HCT116 (cell line): ENCODE data around the gene HERPUD1. TPM values are rescaled to one million over a fixed set of nuclear protein-coding genes. Genes with fewer than 3 reads are reported as not detected.

Experiments
- ATAC-seq: fragments of 200-7000 bp; cut with Tn5 transposase; 2 replicates; pipeline ENCODE4 v1.9.1; 2020; ENCODE audit warnings: mild to moderate bottlenecking, moderate library complexity
- BruUV-seq: library from RNA; stranded (reverse); fragments of 400-500 nt; replicated peaks from 2 replicates; lab custom pipeline; 2021; lab: Mats Ljungman, UMichigan
- CTCF ChIA-PET: fragments of 300-600 bp; sonication (Branson Sonifier 250); formaldehyde crosslinking; loops from one replicate; lab custom pipeline; 2021; ENCODE audit warnings: antibody characterized with exemption; lab: Charles Lee
- POLR2A ChIA-PET: fragments of 300-600, 350-600 bp; sonication (Branson Sonifier 250); formaldehyde crosslinking; loops from one replicate; lab custom pipeline; 2021; ENCODE audit warnings: antibody characterized with exemption; lab: Charles Lee
- RAD21 ChIA-PET, 2 experiments: fragments of 300-600 bp; sonication (Branson Sonifier 250); formaldehyde crosslinking; loops; one replicate each; lab custom pipeline; 2023; ENCODE audit warnings: low total read pairs in 2 of 2; ENCODE audit not compliant: uncharacterized antibody in 2 of 2, unreplicated experiment in 2 of 2, low non-redundant PET in 1 of 2; lab: Charles Lee
- DNase-seq: peaks from one replicate; pipeline ENCODE4 v3.0.0-alpha.2; 2010; ENCODE audit warnings: low read depth, low spot score
- H2AFZ ChIP-seq: fragments of 200-600 bp; shearing (Covaris generic), sonication (generic); 2 replicates; pipeline ENCODE4 v1.6.1; 2017; ENCODE audit warnings: low read depth, mixed run types, mixed read lengths, antibody characterized with exemption, low read length; ENCODE audit not compliant: poor library complexity, severe bottlenecking
- H3K27ac ChIP-seq: 2 replicates; pipeline ENCODE4 v1.5.1; 2012; ENCODE audit warnings: low read depth, low read length
- H3K27me3 ChIP-seq: fragments of 200-600 bp; sonication (generic); 2 replicates; pipeline ENCODE4 v1.6.1; 2016; ENCODE audit warnings: mixed run types, low read length, mixed read lengths; ENCODE audit not compliant: insufficient read depth
- H3K36me3 ChIP-seq, 2 experiments: fragments of 200-500 bp in 1 of 2; fragments of 200-600 bp in 1 of 2; sonication (Bioruptor generic) in 1 of 2; sonication (generic) in 1 of 2; 2 replicates each; pipeline versions ENCODE4 v1.5.1 to v1.6.1; 2014 to 2016; ENCODE audit warnings: low read length in 2 of 2, inconsistent platforms in 1 of 2, mixed read lengths in 1 of 2, mixed run types in 1 of 2; ENCODE audit not compliant: insufficient read depth in 2 of 2, control insufficient read depth in 1 of 2
- H3K4me1 ChIP-seq, 2 experiments: fragments of 200-600 bp in 1 of 2; sonication (generic) in 1 of 2; 2 replicates each; pipeline versions ENCODE4 v1.5.1 to v1.6.1; 2012 to 2017; ENCODE audit warnings: low read length in 2 of 2, inconsistent platforms in 1 of 2, mild to moderate bottlenecking in 1 of 2, mixed read lengths in 1 of 2, mixed run types in 1 of 2, moderate library complexity in 1 of 2; ENCODE audit not compliant: insufficient read depth in 2 of 2, control insufficient read depth in 1 of 2
- H3K4me2 ChIP-seq: fragments of 200-600 bp; sonication (generic); 2 replicates; pipeline ENCODE4 v1.6.1; 2017; ENCODE audit warnings: mixed run types, low read length, mixed read lengths
- H3K4me3 ChIP-seq, 2 experiments: fragments of 200-600 bp in 1 of 2; sonication (generic) in 1 of 2; replicated peaks in 1 of 2; 2 replicates each; pipeline ENCODE4 v1.5.1; 2011 to 2016; ENCODE audit warnings: low read length in 2 of 2, control low read depth in 1 of 2, low read depth in 1 of 2, mild to moderate bottlenecking in 1 of 2, mixed read lengths in 1 of 2, mixed run types in 1 of 2
- H3K79me2 ChIP-seq: fragments of 200-600 bp; sonication (generic); 2 replicates; pipeline ENCODE4 v1.6.1; 2017; ENCODE audit warnings: mild to moderate bottlenecking, mixed run types, low read length, moderate library complexity, mixed read lengths; ENCODE audit not compliant: insufficient read depth
- H3K9ac ChIP-seq: fragments of 200-600 bp; sonication (generic); 2 replicates; pipeline ENCODE4 v1.6.1; 2016; ENCODE audit warnings: low read length, mixed read lengths
- H3K9me2 ChIP-seq: fragments of 200-600 bp; sonication (generic), shearing (Covaris generic); 2 replicates; pipeline ENCODE4 v1.6.1; 2017; ENCODE audit warnings: mixed run types, mild to moderate bottlenecking, moderate library complexity; ENCODE audit not compliant: insufficient read depth
- H3K9me3 ChIP-seq, 2 experiments: fragments of 200-500 bp in 1 of 2; fragments of 200-600 bp in 1 of 2; sonication (Bioruptor generic) in 1 of 2; sonication (generic) in 1 of 2; 2 replicates each; pipeline ENCODE4 v1.6.1; 2014 to 2017; ENCODE audit warnings: low read length in 2 of 2, mixed read lengths in 2 of 2, inconsistent platforms in 1 of 2, low read depth in 1 of 2, mild to moderate bottlenecking in 1 of 2, mixed run types in 1 of 2, moderate library complexity in 1 of 2; ENCODE audit not compliant: control insufficient read depth in 1 of 2, insufficient read depth in 1 of 2
- H4K20me1 ChIP-seq: fragments of 200-600 bp; sonication (generic), shearing (Covaris generic); 2 replicates; pipeline ENCODE4 v1.6.1; 2017; ENCODE audit warnings: mixed run types, mild to moderate bottlenecking, moderate library complexity; ENCODE audit not compliant: insufficient read depth
- CBX3 ChIP-seq: IDR thresholded peaks from 2 replicates; pipeline ENCODE4 v1.6.1; 2012; ENCODE audit warnings: low read depth
- CEBPB ChIP-seq: IDR thresholded peaks from 2 replicates; pipeline ENCODE4 v1.6.1; 2012; ENCODE audit warnings: low read depth
- EGR1 ChIP-seq: IDR thresholded peaks from 2 replicates; pipeline ENCODE4 v1.6.1; 2012; ENCODE audit warnings: low read depth
- FOSL1 ChIP-seq: IDR thresholded peaks from 2 replicates; pipeline ENCODE4 v1.6.1; 2012; ENCODE audit warnings: low read depth
- JUND ChIP-seq: IDR thresholded peaks from 2 replicates; pipeline ENCODE4 v1.6.1; 2012
- POLR2A ChIP-seq: IDR thresholded peaks from 2 replicates; pipeline ENCODE4 v1.7.0; 2011; ENCODE audit warnings: borderline replicate concordance; ENCODE audit not compliant: insufficient read depth, insufficient read length; ENCODE audit errors: extremely low read depth
- POLR2AphosphoS5 ChIP-seq: IDR thresholded peaks from 2 replicates; pipeline ENCODE4 v1.6.1; 2011; ENCODE audit warnings: mild to moderate bottlenecking, low read depth, low read length, moderate library complexity
- SIN3A ChIP-seq: IDR thresholded peaks from 2 replicates; pipeline ENCODE4 v1.6.1; 2012; ENCODE audit warnings: low read depth
- SRF ChIP-seq: IDR thresholded peaks from 2 replicates; pipeline ENCODE4 v1.6.1; 2012; ENCODE audit warnings: low read depth
- TCF7L2 ChIP-seq: IDR thresholded peaks from 2 replicates; pipeline ENCODE4 v1.7.0; 2011; ENCODE audit warnings: borderline replicate concordance, inconsistent platforms; ENCODE audit not compliant: insufficient read depth, insufficient read length; ENCODE audit errors: extremely low read depth
- YY1 ChIP-seq: IDR thresholded peaks from 2 replicates; pipeline ENCODE4 v1.6.1; 2011; ENCODE audit warnings: low read length, low read depth, moderate library complexity, mild to moderate bottlenecking; ENCODE audit not compliant: insufficient replicate concordance; ENCODE audit errors: extremely low read depth
- ZFX ChIP-seq: fragments of 450-650 bp; IDR thresholded peaks from 2 replicates; pipeline ENCODE4 v1.6.1; 2017
- ZNF274 ChIP-seq: fragments of 200-500 bp; sonication (Bioruptor generic); IDR thresholded peaks from 2 replicates; pipeline ENCODE4 v1.6.1; 2014; ENCODE audit warnings: mild to moderate bottlenecking, low read depth, low read length, inconsistent platforms
- intact Hi-C: fragments of 100-400 bp; cut with micrococcal nuclease; formaldehyde crosslinking; loops from 2 replicates; pipeline ENCODE4 v1.10.0; 2022
- total RNA-seq: library from RNA; stranded (reverse); gene quantifications from one replicate; pipeline ENCODE4 v1.2.1, GENCODE V29; 2021; ENCODE audit not compliant: unreplicated experiment
- TF ChIP-seq, protein P1 (sequence below): IDR thresholded peaks from 2 replicates; pipeline ENCODE4 v1.6.1; 2012
- TF ChIP-seq, protein P2 (sequence below), 3 experiments: fragments of 200-600 bp in 1 of 3; sonication (generic) in 1 of 3; IDR thresholded peaks in 2 of 3; conservative IDR thresholded peaks in 1 of 3; 2 replicates each; pipeline ENCODE4 v1.5.1; 2012 to 2017; ENCODE audit warnings: low read depth in 2 of 3, low read length in 2 of 3, antibody characterized with exemption in 1 of 3, borderline replicate concordance in 1 of 3, control low read depth in 1 of 3, mild to moderate bottlenecking in 1 of 3, mixed read lengths in 1 of 3, mixed run types in 1 of 3, moderate library complexity in 1 of 3; ENCODE audit not compliant: insufficient read depth in 1 of 3

HERPUD1 gene
- total RNA-seq, 1 experiment from 2014 or later: 113 TPM

DNA sequence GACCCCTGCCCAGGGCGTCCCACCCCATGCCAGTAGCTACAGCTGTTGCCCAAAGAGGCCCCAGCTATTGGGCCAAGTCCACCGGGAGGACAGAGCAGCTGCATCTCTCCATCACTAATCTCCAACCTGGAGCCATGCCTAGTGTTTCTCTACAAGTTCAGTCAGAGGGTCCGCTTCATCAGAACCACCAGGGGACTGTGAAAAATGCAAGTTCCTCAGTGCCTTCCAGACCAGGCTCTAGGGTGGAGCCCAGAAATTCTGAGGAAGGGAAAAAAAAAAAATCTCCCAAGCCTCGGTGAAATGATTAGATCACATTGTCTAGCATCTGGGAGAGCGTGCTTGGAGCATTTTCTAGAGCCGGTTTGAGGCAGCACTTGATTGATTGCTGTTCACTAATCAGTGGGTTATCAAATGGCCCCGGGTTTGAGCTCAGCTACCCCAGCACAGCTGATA, 22.4 kb upstream of the HERPUD1 start:
- ATAC-seq: no peak
- POLR2A ChIA-PET: interaction anchor here (2.8 kb wide), 1 partner anchor 22 kb away, joined by 11 read pairs; the partner anchor contains the start of gene HERPUD1
- intact Hi-C loops: no loop called here

More for the DNA sequence above, 22.4 kb upstream of the HERPUD1 start:
- Histone ChIP-seq H3K27me3 (no peaks in the 10 kb centered on the region), H3K4me2 (no peak overlapping the region), H3K4me3 (no peak overlapping the region), H3K9me3 (no peaks in the 10 kb centered on the region), H3K4me1 (no peaks in the 10 kb centered on the region), H3K79me2 (no peaks in the 10 kb centered on the region), H3K9me2 (no peaks in the 10 kb centered on the region), H3K9ac (no peak overlapping the region), H3K36me3 (no peaks in the 10 kb centered on the region), H4K20me1 (no peaks in the 10 kb centered on the region), H2AFZ (no peak overlapping the region), H3K27ac (no peak overlapping the region)
- RAD21 ChIA-PET: no interaction called here
- DNase-seq: no peak
- no TSS peak for BruUV-seq
- CTCF ChIA-PET: no interaction called here
- no peak for TF ChIP-seq POLR2AphosphoS5
- no peak for TF ChIP-seq FOSL1
- TF ChIP-seq, protein P1, sequence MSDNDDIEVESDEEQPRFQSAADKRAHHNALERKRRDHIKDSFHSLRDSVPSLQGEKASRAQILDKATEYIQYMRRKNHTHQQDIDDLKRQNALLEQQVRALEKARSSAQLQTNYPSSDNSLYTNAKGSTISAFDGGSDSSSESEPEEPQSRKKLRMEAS: no peak
- TF ChIP-seq SIN3A: no peak
- TF ChIP-seq POLR2A: no peak
- TF ChIP-seq ZNF274: no peak
- TF ChIP-seq SRF: no peak
- no peak for TF ChIP-seq CEBPB
- no peak for TF ChIP-seq TCF7L2
- TF ChIP-seq ZFX: no peak
- TF ChIP-seq EGR1: no peak
- no peak for TF ChIP-seq YY1
- TF ChIP-seq, protein P2, sequence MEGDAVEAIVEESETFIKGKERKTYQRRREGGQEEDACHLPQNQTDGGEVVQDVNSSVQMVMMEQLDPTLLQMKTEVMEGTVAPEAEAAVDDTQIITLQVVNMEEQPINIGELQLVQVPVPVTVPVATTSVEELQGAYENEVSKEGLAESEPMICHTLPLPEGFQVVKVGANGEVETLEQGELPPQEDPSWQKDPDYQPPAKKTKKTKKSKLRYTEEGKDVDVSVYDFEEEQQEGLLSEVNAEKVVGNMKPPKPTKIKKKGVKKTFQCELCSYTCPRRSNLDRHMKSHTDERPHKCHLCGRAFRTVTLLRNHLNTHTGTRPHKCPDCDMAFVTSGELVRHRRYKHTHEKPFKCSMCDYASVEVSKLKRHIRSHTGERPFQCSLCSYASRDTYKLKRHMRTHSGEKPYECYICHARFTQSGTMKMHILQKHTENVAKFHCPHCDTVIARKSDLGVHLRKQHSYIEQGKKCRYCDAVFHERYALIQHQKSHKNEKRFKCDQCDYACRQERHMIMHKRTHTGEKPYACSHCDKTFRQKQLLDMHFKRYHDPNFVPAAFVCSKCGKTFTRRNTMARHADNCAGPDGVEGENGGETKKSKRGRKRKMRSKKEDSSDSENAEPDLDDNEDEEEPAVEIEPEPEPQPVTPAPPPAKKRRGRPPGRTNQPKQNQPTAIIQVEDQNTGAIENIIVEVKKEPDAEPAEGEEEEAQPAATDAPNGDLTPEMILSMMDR (IDR thresholded peaks at IDR 0.05 in 2 of 3, conservative IDR thresholded peaks at IDR 0.05 in 1 of 3; ENCODE audit: borderline replicate concordance in 1 of 3, insufficient read depth in 1 of 3, low read depth in 2 of 3, low read length in 2 of 3): no peak
- no peak for TF ChIP-seq CBX3
- TF ChIP-seq JUND: no peak
